ENCODE results near the gene MSANTD4.

Gene MSANTD4

DNA sequence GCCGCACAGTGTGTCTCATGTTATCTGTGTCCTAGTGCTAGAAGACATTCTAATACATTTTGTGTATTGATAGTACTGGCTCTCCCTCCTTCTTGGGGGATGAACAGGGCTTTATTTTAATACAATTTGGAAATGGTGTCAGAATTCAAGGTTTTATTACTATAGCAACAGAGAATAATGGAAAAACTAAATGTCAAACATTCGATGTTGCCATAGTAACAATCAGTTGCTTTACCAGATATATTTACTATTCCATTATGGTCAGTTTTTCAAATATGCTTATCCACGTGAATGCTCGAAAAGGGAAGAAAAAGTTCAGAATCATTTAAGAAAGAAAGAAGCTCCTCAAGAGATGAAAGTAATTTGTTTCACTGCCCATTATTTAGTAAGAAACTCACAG is 8.6 kb upstream of the MSANTD4 start:
- TF ChIP-seq CTCF (IDR thresholded peaks at IDR 0.05; ENCODE audit: low read depth, low read length): no peak
- no peak for DNase-seq (ENCODE audit: extremely low read depth, low read depth)

DNA sequence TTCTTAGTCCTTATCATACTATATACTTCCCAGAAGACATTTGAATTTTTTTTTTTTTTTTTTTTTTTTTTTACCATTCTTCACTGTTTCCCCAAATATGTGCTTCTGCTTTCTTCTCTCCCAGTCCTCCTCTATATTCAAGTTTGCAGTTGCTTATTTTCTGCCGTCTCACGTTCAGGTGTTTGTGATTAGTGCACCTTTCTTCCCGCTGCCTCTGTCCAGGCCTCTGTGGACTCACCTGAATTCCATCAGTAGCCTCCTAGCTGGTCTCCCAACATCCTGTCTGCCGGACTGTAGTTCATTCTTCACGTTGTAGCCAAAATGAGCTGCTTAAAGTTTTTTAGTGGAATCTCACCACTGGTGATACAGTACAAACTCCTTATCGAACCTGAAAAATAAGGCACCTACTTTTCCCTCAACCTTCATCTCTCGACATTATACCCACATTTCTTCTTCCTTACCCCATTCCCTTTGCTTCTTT is 795 bp upstream of the MSANTD4 start:
- TF ChIP-seq CTCF (IDR thresholded peaks at IDR 0.05; ENCODE audit: low read depth, low read length): no peak
- DNase-seq (ENCODE audit: extremely low read depth, low read depth): no peak

DNA sequence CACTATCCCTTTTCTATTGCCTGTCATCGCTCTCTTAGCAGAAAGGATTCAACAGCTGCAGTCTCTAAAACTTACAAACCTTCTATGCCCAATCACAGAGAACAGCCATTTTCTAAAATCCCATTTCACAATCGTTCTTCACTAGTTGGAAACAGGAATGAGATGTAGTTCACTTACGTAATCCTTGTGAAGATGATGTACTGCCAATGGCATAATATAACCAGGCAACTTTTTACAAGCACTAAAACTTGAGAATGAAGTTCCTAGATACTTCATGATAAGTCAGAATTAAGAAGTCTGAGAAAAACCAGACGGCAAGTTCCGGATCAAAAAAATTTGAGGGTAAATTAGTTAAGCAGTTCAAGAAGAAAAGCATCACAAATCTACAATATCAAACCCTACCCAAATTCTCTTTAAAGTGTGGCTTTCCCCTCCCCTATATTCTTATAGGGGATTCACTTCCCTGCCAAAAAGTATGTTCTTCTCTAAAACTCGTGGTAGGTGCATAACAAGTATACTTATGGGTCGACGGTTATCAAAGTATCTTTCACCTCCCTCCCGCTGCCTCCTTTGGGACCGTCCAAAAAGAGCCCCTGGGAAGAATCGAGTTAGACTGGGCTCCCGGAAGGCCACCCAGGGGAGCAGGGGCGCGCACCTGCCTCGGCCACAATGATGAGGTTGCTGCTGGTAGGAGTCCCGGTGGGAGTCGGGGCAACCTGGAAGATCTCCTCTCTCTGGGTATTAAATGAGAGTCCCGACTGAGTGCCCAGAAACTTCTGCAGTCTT is 666 bp downstream of the MSANTD4 start:
- TF ChIP-seq CTCF (IDR thresholded peaks at IDR 0.05; ENCODE audit: low read depth, low read length): no peak
- DNase-seq (ENCODE audit: extremely low read depth, low read depth): no peak

DNA sequence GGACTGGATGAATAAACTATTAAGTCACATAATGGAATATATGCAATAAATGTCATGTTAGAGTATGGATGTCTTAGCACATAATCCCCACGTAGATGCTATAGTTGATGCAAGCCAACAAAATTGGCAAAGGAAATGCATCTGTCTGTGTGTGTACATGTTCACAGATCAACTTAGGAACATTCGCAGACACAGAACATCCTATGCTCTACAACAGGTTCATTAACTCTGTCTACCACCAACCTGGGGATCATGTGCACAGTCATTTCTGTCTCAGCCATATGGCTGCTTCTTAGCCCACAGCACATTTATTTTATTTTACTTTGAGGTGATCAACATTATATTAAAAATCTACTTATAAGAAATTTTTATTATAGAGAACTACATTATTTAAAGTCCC is 4.9 kb downstream of the MSANTD4 start:
- no peak for DNase-seq (ENCODE audit: extremely low read depth, low read depth)

DNA sequence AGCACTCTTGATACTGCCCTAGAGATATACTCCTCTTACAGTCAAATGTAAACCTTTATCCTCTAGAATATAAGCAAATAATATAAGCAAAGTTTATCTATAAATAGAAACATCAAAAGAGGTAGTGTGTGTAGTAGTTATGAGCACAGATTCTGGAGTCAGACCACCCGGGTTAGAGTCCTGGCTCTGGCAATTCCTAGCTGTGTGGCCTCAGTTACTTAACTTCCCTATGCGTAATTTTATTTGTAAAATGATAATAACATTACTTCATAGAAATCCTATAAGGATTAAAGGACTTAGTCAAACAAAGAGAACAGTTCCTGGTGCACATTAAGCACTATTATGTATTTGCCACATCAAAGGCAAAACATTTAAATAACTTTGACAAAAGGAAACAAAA is 7.0 kb downstream of the MSANTD4 start:
- DNase-seq (ENCODE audit: extremely low read depth, low read depth): no peak
- TF ChIP-seq CTCF (IDR thresholded peaks at IDR 0.05; ENCODE audit: low read depth, low read length): no peak

More for the DNA sequence above, 4.9 kb downstream of the MSANTD4 start:
- no peak for TF ChIP-seq CTCF (IDR thresholded peaks at IDR 0.05; ENCODE audit: low read depth, low read length)

GRCh38 chr11:106014620-106015019 is 7.4 kb downstream of the MSANTD4 start:
- DNase-seq (ENCODE audit: extremely low read depth, low read depth): no peak
- no peak for TF ChIP-seq CTCF (IDR thresholded peaks at IDR 0.05; ENCODE audit: low read depth, low read length)

DNA sequence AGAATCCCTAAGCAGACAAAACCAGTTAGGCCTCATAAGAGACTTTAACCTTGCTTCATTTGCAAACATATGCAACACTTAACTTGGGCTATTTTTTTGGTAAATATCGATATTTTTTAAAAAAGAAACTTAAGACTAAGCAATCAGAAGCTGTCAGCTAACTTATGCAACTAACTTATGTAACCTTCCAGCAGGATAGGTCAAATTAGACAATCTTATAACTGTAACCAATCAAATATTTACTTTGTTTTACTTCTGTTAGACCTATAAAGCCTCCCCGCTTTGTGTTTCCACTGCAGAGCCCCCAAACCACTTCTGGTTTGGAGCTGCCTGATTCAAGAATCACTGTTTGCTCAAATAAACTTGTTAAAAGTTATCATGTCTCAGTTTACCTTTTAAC is 8.0 kb downstream of the MSANTD4 start:
- no peak for DNase-seq (ENCODE audit: extremely low read depth, low read depth)
- TF ChIP-seq CTCF (IDR thresholded peaks at IDR 0.05; ENCODE audit: low read depth, low read length): no peak

Measured in AG09319 (cell line).